ENCODE results near the gene CEACAM7. TPM values are rescaled to one million over a fixed set of nuclear protein-coding genes. Genes with fewer than 3 reads are reported as not detected.

The CEACAM7 gene
- total and polyA plus RNA-seq, 2 of the 13 experiments (the other 11 are each of a cell fraction or from before 2014, with no cell fraction given): not detected

DNA sequence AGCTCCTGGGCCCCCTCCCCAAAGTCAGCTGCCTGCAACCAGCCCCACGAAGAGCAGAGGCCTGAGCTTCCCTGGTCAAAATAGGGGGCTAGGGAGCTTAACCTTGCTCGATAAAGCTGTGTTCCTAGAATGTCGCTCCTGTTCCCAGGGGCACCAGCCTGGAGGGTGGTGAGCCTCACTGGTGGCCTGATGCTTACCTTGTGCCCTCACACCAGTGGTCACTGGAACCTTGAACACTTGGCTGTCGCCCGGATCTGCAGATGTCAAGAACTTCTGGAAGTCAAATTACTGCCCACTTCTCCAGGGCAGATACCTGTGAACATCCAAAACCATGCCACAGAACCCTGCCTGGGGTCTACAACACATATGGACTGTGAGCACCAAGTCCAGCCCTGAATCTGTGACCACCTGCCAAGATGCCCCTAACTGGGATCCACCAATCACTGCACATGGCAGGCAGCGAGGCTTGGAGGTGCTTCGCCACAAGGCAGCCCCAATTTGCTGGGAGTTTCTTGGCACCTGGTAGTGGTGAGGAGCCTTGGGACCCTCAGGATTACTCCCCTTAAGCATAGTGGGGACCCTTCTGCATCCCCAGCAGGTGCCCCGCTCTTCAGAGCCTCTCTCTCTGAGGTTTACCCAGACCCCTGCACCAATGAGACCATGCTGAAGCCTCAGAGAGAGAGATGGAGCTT is 15.7 kb upstream of the CEACAM7 start:
- DNase-seq (ENCODE audit: low spot score) (no peak), ATAC-seq (no peak), FAIRE-seq (no peak)
- Histone ChIP-seq H3K36me3 (replicated peaks in 1 of 2; ENCODE audit: control insufficient read depth in 1 of 2, insufficient read depth in 2 of 2, low read length in 2 of 2) (no peaks in the 10 kb centered on the region), H3K4me1 (ENCODE audit: insufficient read depth, low read length) (0 out of 2 replicates have a peak, but pooled peaks cover 5% of the 10 kb centered on the region), H3K27me3 (ENCODE audit: control insufficient read depth in 1 of 2, insufficient read depth in 2 of 2, low read length in 2 of 2) (0 out of 5 replicates have a peak, but pooled peaks cover 0 to 8% of the 10 kb centered on the region in 2 experiments), H3K9me3 (ENCODE audit: low read length) (no peaks in the 10 kb centered on the region), H3K4me2 (ENCODE audit: low read depth, low read length) (no peak overlapping the region), H3K9ac (ENCODE audit: insufficient read depth, low read depth, low read length) (no peak overlapping the region), H2AFZ (ENCODE audit: low read length) (no peak overlapping the region), H3K79me2 (ENCODE audit: insufficient read depth, low read length) (no peaks in the 10 kb centered on the region), H3K4me3 (replicated peaks in 1 of 3; ENCODE audit: insufficient read depth in 1 of 3, low read depth in 2 of 3, low read length in 3 of 3) (no peak overlapping the region), H4K20me1 (ENCODE audit: insufficient read depth, low read length) (0 out of 2 replicates have a peak, but pooled peaks cover 3% of the 10 kb centered on the region), H3K27ac (ENCODE audit: extremely low read length, insufficient read depth, low read length) (no peak overlapping the region)
- ChIA-PET POLR2A (no interaction called here), CTCF (ENCODE audit: low intra/inter-chr PET ratio, low total read pairs) (no interaction called here)
- BruUV-seq (replicated peaks): no TSS peak
- WGBS (ENCODE audit: low lambda C conversion rate): 10% methylated on average over 6 of the region's 8 CpGs
- in situ Hi-C loops (cut with HindIII; ENCODE audit: extremely low pct_ligation_motif_present, low pct_unique_long_range_greater_than_20kb): no loop called here
- TF ChIP-seq PAWR (CRISPR knock-in tag; IDR thresholded peaks at IDR 0.05; ENCODE audit: borderline replicate concordance) (no peak), PHF20 (CRISPR knock-in tag; IDR thresholded peaks at IDR 0.05) (no peak), HOXA5 (CRISPR knock-in tag; IDR thresholded peaks at IDR 0.05) (no peak), ZNF879 (CRISPR knock-in tag; IDR thresholded peaks at IDR 0.05) (no peak), GLI4 (CRISPR knock-in tag; IDR thresholded peaks at IDR 0.05; ENCODE audit: borderline replicate concordance) (no peak), MAFK (conservative IDR thresholded peaks at IDR 0.05 in 1 of 2, IDR thresholded peaks at IDR 0.05 in 1 of 2; ENCODE audit: low read length in 2 of 2) (no peak), SUZ12 (IDR thresholded peaks at IDR 0.05; ENCODE audit: low read depth, low read length) (no peak), ARID2 (CRISPR knock-in tag; IDR thresholded peaks at IDR 0.05; ENCODE audit: borderline replicate concordance) (no peak), ZNF687 (CRISPR knock-in tag; IDR thresholded peaks at IDR 0.05) (no peak), PHF21A (CRISPR knock-in tag; IDR thresholded peaks at IDR 0.05) (no peak), ZNF567 (CRISPR knock-in tag; IDR thresholded peaks at IDR 0.05; ENCODE audit: borderline replicate concordance) (no peak), HNRNPK (IDR thresholded peaks at IDR 0.05; ENCODE audit: low read depth, low read length, poor library complexity, severe bottlenecking) (no peak), HMG20A (CRISPR knock-in tag; IDR thresholded peaks at IDR 0.05; ENCODE audit: borderline replicate concordance) (no peak), ZNF572 (CRISPR knock-in tag; IDR thresholded peaks at IDR 0.05) (no peak), ZNF598 (CRISPR knock-in tag; IDR thresholded peaks at IDR 0.05; ENCODE audit: borderline replicate concordance) (no peak), ZNF484 (CRISPR knock-in tag; IDR thresholded peaks at IDR 0.05; ENCODE audit: borderline replicate concordance, low read depth) (no peak), ZNF3 (CRISPR knock-in tag; IDR thresholded peaks at IDR 0.05) (no peak), RBAK (CRISPR knock-in tag; IDR thresholded peaks at IDR 0.05) (no peak), EEA1 (CRISPR knock-in tag; IDR thresholded peaks at IDR 0.05; ENCODE audit: borderline replicate concordance) (no peak), HMG20B (CRISPR knock-in tag; conservative IDR thresholded peaks at IDR 0.05) (no peak)
- intact Hi-C loops (cut with micrococcal nuclease; ENCODE audit: unreplicated experiment): no loop called here

Data from HepG2 (cell line).